Natural killer cell (primary cell): ENCODE results near the gene WDR33. TPM values are rescaled to one million over a fixed set of nuclear protein-coding genes. Genes with fewer than 3 reads are reported as not detected.

Source experiments
- ATAC-seq, 3 donors: fragments of 150-1000 bp in 2 of 3; fragments of 200-7000 bp in 1 of 3; cut with Tn5 transposase; 1 replicate in 1 of 3; 2 replicates in 2 of 3; pipeline ENCODE4 v1.10.0; 2021; ENCODE audit warnings: mild to moderate bottlenecking in 2 of 3, moderate library complexity in 2 of 3
- DNase-seq, 2 donors: peaks; one replicate each; pipeline versions ENCODE4 v3.0.0 to v3.0.0-alpha.2; 2013 to 2021; ENCODE audit warnings: mixed read lengths in 1 of 2
- H3K27ac ChIP-seq: one replicate; pipeline ENCODE4 v1.5.1; 2013; ENCODE audit warnings: mild to moderate bottlenecking, low read length
- H3K27me3 ChIP-seq: one replicate; pipeline ENCODE4 v1.6.1; 2013; ENCODE audit warnings: low read length; ENCODE audit not compliant: control insufficient read depth, insufficient read depth
- H3K36me3 ChIP-seq: one replicate; pipeline ENCODE4 v1.6.1; 2013; ENCODE audit warnings: low read length; ENCODE audit not compliant: control insufficient read depth, insufficient read depth
- H3K4me1 ChIP-seq: one replicate; pipeline ENCODE4 v1.6.1; 2013; ENCODE audit warnings: low read length; ENCODE audit not compliant: control insufficient read depth, insufficient read depth
- H3K4me3 ChIP-seq: one replicate; pipeline ENCODE4 v1.5.1; 2013; ENCODE audit warnings: low read length
- H3K9me3 ChIP-seq: one replicate; pipeline ENCODE4 v1.6.1; 2013; ENCODE audit warnings: low read length; ENCODE audit not compliant: control insufficient read depth, insufficient read depth
- H3K27ac Mint-ChIP-seq, 2 donors: one replicate each; pipeline ENCODE4 v1.8.0; 2022; ENCODE audit warnings: mild to moderate bottlenecking in 2 of 2, mixed read lengths in 2 of 2, moderate library complexity in 1 of 2
- H3K27me3 Mint-ChIP-seq, 2 donors: one replicate each; pipeline ENCODE4 v1.8.0; 2022; ENCODE audit warnings: low read depth in 2 of 2, mixed read lengths in 2 of 2
- H3K36me3 Mint-ChIP-seq: one replicate; pipeline ENCODE4 v1.8.0; 2022; ENCODE audit warnings: mixed read lengths
- H3K4me1 Mint-ChIP-seq, 2 donors: one replicate each; pipeline ENCODE4 v1.8.0; 2022; ENCODE audit warnings: mixed read lengths in 2 of 2
- H3K4me3 Mint-ChIP-seq: one replicate; pipeline ENCODE4 v1.8.0; 2022; ENCODE audit warnings: mild to moderate bottlenecking, moderate library complexity, mixed read lengths
- H3K9me3 Mint-ChIP-seq, 2 donors: one replicate each; pipeline ENCODE4 v1.8.0; 2022; ENCODE audit warnings: mixed read lengths in 2 of 2
- CTCF ChIP-seq: fragments of 200-600 bp; IDR thresholded peaks from one replicate; pipeline ENCODE4 v1.8.0; 2022; ENCODE audit warnings: antibody characterized with exemption
- WGBS: methylation state at CpG from one replicate; pipeline ENCODE4 v1.1.7; 2013; ENCODE audit warnings: missing lambda C conversion rate; ENCODE audit not compliant: insufficient coverage; 5-methylcytosine and 5-hydroxymethylcytosine counted together
- intact Hi-C: fragments of 100-400 bp; cut with micrococcal nuclease; formaldehyde crosslinking; loops from one replicate; pipeline ENCODE4 v1.14.2; 2022
- total RNA-seq, 4 donors: library from RNA; stranded (reverse); fragments of 120-200 nt in 1 of 4; gene quantifications; one replicate each; pipeline versions ENCODE4 v1.2.3 to v1.2.4, GENCODE V29; 2013 to 2022

The WDR33 gene
- 10 to 100 TPM; 55.2 to 78.4 (median 55.3) TPM for total RNA-seq
- total RNA-seq (2013): 115 TPM

GRCh38 chr2:127810619-127811396 lies at the start of gene WDR33:
Gene WDR33 (minus strand): TSS chr2:127811171. CDS start chr2:127770981, 40,190 bp downstream.
- peaks cover 48 to 50% of the 10 kb centered on the region in 2 donors for H3K4me1 Mint-ChIP-seq

GRCh38 chr2:127860130-127860529 lies 49.2 kb upstream of the WDR33 start:
- no peak overlapping the region for H3K27ac ChIP-seq
- H3K4me3 Mint-ChIP-seq: no peak overlapping the region
- peaks cover 30% of the 10 kb centered on the region for H3K4me1 ChIP-seq
- intact Hi-C loops: no loop called here
- H3K4me3 ChIP-seq: no peak overlapping the region
- H3K27me3 ChIP-seq: no peaks in the 10 kb centered on the region
- no peak for ATAC-seq
- no peak overlapping the region for H3K27ac Mint-ChIP-seq
- H3K4me1 Mint-ChIP-seq: peaks cover 6 to 23% of the 10 kb centered on the region in 2 donors
- 77% methylated on average over 4 of the region's 5 CpGs for WGBS
- H3K36me3 ChIP-seq: peaks cover 19% of the 10 kb centered on the region
- DNase-seq: no peak
- H3K27me3 Mint-ChIP-seq: no peaks in the 10 kb centered on the region
- H3K36me3 Mint-ChIP-seq: no peaks in the 10 kb centered on the region
- H3K9me3 ChIP-seq: no peaks in the 10 kb centered on the region
- H3K9me3 Mint-ChIP-seq: no peaks in the 10 kb centered on the region
- TF ChIP-seq CTCF: no peak

More at GRCh38 chr2:127810619-127811396, at the start of gene WDR33:
- peak within 1 kb of the TSS; percentile 100 for H3K4me3 Mint-ChIP-seq
- intact Hi-C loops: loop anchor here (1.0 to 5.0 kb wide), 3 partner anchors 18 to 109 kb away; partner anchors contain the start of gene SFT2D3
- Histone ChIP-seq H3K9me3 (no peaks in the 10 kb centered on the region), H3K36me3 (no peaks in the 10 kb centered on the region), H3K27ac (peak within 1 kb of the TSS; percentile 92), H3K4me3 (peak within 1 kb of the TSS; percentile 82), H3K27me3 (no peaks in the 10 kb centered on the region), H3K4me1 (peaks cover 22% of the 10 kb centered on the region)
- H3K36me3 Mint-ChIP-seq: peaks cover 7% of the 10 kb centered on the region
- no peaks in the 10 kb centered on the region for H3K27me3 Mint-ChIP-seq
- DNase-seq (peak; percentile 86 to 98), ATAC-seq (peak; percentile 92 to 97 (median 93))
- under 1% methylated on average over 62 of the region's 62 CpGs for WGBS
- no peak for TF ChIP-seq CTCF
- H3K9me3 Mint-ChIP-seq: no peaks in the 10 kb centered on the region
- peak within 1 kb of the TSS; percentile 100 for H3K27ac Mint-ChIP-seq

GRCh38 chr2:127859712-127860085 lies 48.7 kb upstream of the WDR33 start:
- Mint-ChIP-seq H3K36me3 (no peaks in the 10 kb centered on the region), H3K27me3 (no peaks in the 10 kb centered on the region), H3K4me3 (peak overlapping the region; percentile 40), H3K27ac (no peak overlapping the region), H3K4me1 (peaks cover 6 to 25% of the 10 kb centered on the region in 2 donors), H3K9me3 (no peaks in the 10 kb centered on the region)
- Histone ChIP-seq H3K27me3 (no peaks in the 10 kb centered on the region), H3K4me3 (no peak overlapping the region), H3K9me3 (no peaks in the 10 kb centered on the region), H3K27ac (no peak overlapping the region), H3K4me1 (peaks cover 30% of the 10 kb centered on the region), H3K36me3 (peaks cover 15% of the 10 kb centered on the region)
- intact Hi-C loops: loop anchor here (5.0 kb wide), 2 partner anchors 157 to 168 kb away; partner anchors contain the start of genes SAP130 and SFT2D3
- DNase-seq (peak; percentile 28 to 86), ATAC-seq (peak in 1 of 3 donors; percentile 9)
- 5% methylated on average over 8 of the region's 8 CpGs for WGBS
- no peak for TF ChIP-seq CTCF
